A673 (cell line): Measurements from ENCODE around the gene PARS2. TPM values are rescaled to one million over a fixed set of nuclear protein-coding genes. Genes with fewer than 3 reads are reported as not detected.

ENCODE experiments used
- BruUV-seq: library from RNA; stranded (reverse); fragments of 400-500 nt; replicated peaks from 2 replicates; lab custom pipeline; 2021; lab: Mats Ljungman, UMichigan
- CTCF ChIA-PET: fragments of 300-600 bp; sonication (Branson Sonifier 250); formaldehyde crosslinking; loops from one replicate; lab custom pipeline; 2022; ENCODE audit warnings: antibody characterized with exemption; lab: Charles Lee
- POLR2A ChIA-PET: fragments of 300-600 bp; sonication (Branson Sonifier 250); formaldehyde crosslinking; loops from one replicate; lab custom pipeline; 2022; ENCODE audit warnings: antibody characterized with exemption; ENCODE audit not compliant: low non-redundant PET; lab: Charles Lee
- DNase-seq: peaks from one replicate; pipeline ENCODE4 v3.0.0-alpha.2; 2015; ENCODE audit warnings: low spot score
- H3K27ac ChIP-seq: fragments of 200-600 bp; sonication (generic); 2 replicates; pipeline ENCODE4 v1.5.1; 2016; ENCODE audit warnings: mixed run types, low read depth, mild to moderate bottlenecking, mixed read lengths, antibody characterized with exemption, low read length; ENCODE audit not compliant: poor library complexity, severe bottlenecking
- H3K27me3 ChIP-seq: fragments of 200-600 bp; sonication (generic); replicated peaks from 2 replicates; pipeline ENCODE4 v1.6.1; 2017; ENCODE audit warnings: mixed run types, low read depth, mild to moderate bottlenecking, mixed read lengths, antibody characterized with exemption, low read length; ENCODE audit not compliant: insufficient read depth, poor library complexity
- H3K36me3 ChIP-seq: fragments of 200-600 bp; sonication (generic); 2 replicates; pipeline ENCODE4 v1.6.1; 2016; ENCODE audit warnings: mixed run types, mild to moderate bottlenecking, mixed read lengths, antibody characterized with exemption, low read length; ENCODE audit not compliant: insufficient read depth, poor library complexity, severe bottlenecking
- H3K4me1 ChIP-seq: fragments of 200-600 bp; sonication (generic); 2 replicates; pipeline ENCODE4 v1.6.1; 2017; ENCODE audit warnings: mixed run types, mild to moderate bottlenecking, mixed read lengths, antibody characterized with exemption, low read length; ENCODE audit not compliant: insufficient read depth, poor library complexity, severe bottlenecking
- H3K4me3 ChIP-seq: fragments of 200-600 bp; sonication (generic); 2 replicates; pipeline ENCODE4 v1.5.1; 2016; ENCODE audit warnings: low read depth, mixed run types, mild to moderate bottlenecking, mixed read lengths, low read length; ENCODE audit not compliant: poor library complexity, severe bottlenecking
- H3K9me3 ChIP-seq: fragments of 200-600 bp; sonication (generic); 2 replicates; pipeline ENCODE4 v1.6.1; 2016; ENCODE audit warnings: mixed run types, low read depth, mild to moderate bottlenecking, mixed read lengths, antibody characterized with exemption, low read length; ENCODE audit not compliant: poor library complexity, severe bottlenecking
- CTCF ChIP-seq: fragments of 300-800, 200-600 bp; sonication (generic); conservative IDR thresholded peaks from 2 replicates; pipeline ENCODE4 v1.5.1; 2017; ENCODE audit warnings: low read depth, mild to moderate bottlenecking, antibody characterized with exemption, low read length, moderate library complexity, mixed read lengths
- EZH2 ChIP-seq: fragments of 200-600 bp; sonication (generic); IDR thresholded peaks from 2 replicates; pipeline ENCODE4 v1.6.1; 2017; ENCODE audit warnings: borderline replicate concordance, low read depth, mild to moderate bottlenecking, mixed read lengths, antibody characterized with exemption, low read length; ENCODE audit not compliant: poor library complexity, severe bottlenecking
- intact Hi-C: fragments of 100-400 bp; cut with micrococcal nuclease; formaldehyde crosslinking; loops from one replicate; pipeline ENCODE4 v1.10.0; 2022; ENCODE audit not compliant: unreplicated experiment
- total RNA-seq: library from RNA; stranded (reverse); gene quantifications from 2 replicates; pipeline ENCODE4 v1.2.3, GENCODE V29; 2021

The PARS2 gene
- total RNA-seq, 1 experiment from 2014 or later = 6.9 TPM

DNA sequence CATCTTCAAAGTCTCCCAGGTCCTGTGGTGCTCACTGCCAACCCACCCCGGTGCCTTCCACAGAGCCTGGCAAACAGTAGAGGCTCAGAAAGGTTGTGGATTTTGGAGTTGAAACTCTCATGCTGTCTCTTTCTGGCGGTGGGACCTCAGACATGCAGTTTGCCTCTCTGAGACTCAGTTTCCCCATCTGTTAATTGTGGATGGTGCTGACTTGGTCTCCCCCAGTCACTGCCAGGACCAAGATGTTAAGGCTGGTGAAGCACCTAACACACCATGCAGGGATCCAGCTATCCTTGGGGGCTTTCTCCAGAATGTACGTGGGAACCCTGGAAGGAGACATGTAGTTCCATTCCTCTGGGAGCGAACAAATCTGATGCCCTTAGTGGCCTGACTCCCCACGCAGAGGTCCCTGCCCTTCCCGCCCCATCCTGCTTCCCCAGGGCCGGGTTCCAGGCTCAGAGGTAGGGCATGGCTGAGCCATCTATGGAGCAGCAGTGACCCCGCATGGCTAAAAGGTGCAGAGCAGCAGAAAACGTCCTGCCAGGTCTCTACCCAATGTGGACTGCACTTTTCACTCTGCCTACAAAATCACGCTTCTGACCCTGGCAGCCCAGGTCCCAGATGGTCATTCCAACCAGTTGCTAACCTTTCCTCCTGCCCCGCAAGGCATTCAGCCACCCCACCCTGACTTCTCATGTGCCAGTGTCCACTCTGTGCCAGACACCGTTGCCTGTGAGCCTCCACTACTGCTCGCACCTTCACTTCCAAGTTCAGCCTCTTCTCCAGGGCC lies 46.0 kb upstream of the PARS2 start:
- no peak overlapping the region for H3K27ac ChIP-seq
- POLR2A ChIA-PET = no interaction called here
- peak; percentile 70 for DNase-seq
- no peak overlapping the region for H3K4me3 ChIP-seq
- TF ChIP-seq EZH2 (no peak), CTCF (peak; percentile 85)
- peaks cover 9% of the 10 kb centered on the region for H3K4me1 ChIP-seq
- no peaks in the 10 kb centered on the region for H3K36me3 ChIP-seq
- no peaks in the 10 kb centered on the region for H3K9me3 ChIP-seq
- CTCF ChIA-PET = interaction anchor here (1.0 kb wide), 1 partner anchor 1538 kb away, joined by 3 read pairs; no protein-coding TSS in a partner anchor
- no TSS peak for BruUV-seq
- intact Hi-C loops = loop anchor here (1.0 kb wide), 1 partner anchor 138 kb away; no protein-coding TSS in a partner anchor
- H3K27me3 ChIP-seq = no peaks in the 10 kb centered on the region

GRCh38 chr1:54809496-54810074 lies 45.3 kb upstream of the PARS2 start:
- intact Hi-C loops = loop anchor here (1.0 kb wide), 1 partner anchor 137 kb away; no protein-coding TSS in a partner anchor
- H3K4me3 ChIP-seq = no peak overlapping the region
- ChIA-PET CTCF (interaction anchor here (1.0 kb wide), 1 partner anchor 1537 kb away, joined by 3 read pairs; no protein-coding TSS in a partner anchor), POLR2A (no interaction called here)
- H3K27ac ChIP-seq = no peak overlapping the region
- TF ChIP-seq CTCF = no peak
- TF ChIP-seq EZH2 = no peak
- H3K9me3 ChIP-seq = no peaks in the 10 kb centered on the region
- H3K27me3 ChIP-seq = no peaks in the 10 kb centered on the region
- H3K36me3 ChIP-seq = no peaks in the 10 kb centered on the region
- no TSS peak for BruUV-seq
- peaks cover 9% of the 10 kb centered on the region for H3K4me1 ChIP-seq
- no peak for DNase-seq

GRCh38 chr1:54808443-54809207 lies 44.3 kb upstream of the PARS2 start:
- DNase-seq = no peak
- TF ChIP-seq CTCF (peak; percentile 62), EZH2 (no peak)
- ChIA-PET CTCF (interaction anchor here (0.5 kb wide), 1 partner anchor 141 kb away, joined by 4 read pairs; no protein-coding TSS in a partner anchor), POLR2A (no interaction called here)
- no peaks in the 10 kb centered on the region for H3K9me3 ChIP-seq
- intact Hi-C loops = no loop called here
- H3K4me3 ChIP-seq = no peak overlapping the region
- H3K4me1 ChIP-seq = peaks cover 5% of the 10 kb centered on the region
- H3K36me3 ChIP-seq = no peaks in the 10 kb centered on the region
- no peak overlapping the region for H3K27ac ChIP-seq
- no TSS peak for BruUV-seq
- no peaks in the 10 kb centered on the region for H3K27me3 ChIP-seq
